ENCODE measurements around the gene C6orf58. TPM values are rescaled to one million over a fixed set of nuclear protein-coding genes. Genes with fewer than 3 reads are reported as not detected.

Gene C6orf58
- polyA plus RNA-seq, 1 donor from 2014 or later, result 0.97 TPM

GRCh38 chr6:127554435-127555006 is 22.5 kb upstream of the C6orf58 start:
- Histone ChIP-seq H3K27ac (ENCODE audit: low read length) (no peak overlapping the region), H3K27me3 (ENCODE audit: insufficient read depth, low read depth, low read length) (no peaks in the 10 kb centered on the region), H3K9me2 (ENCODE audit: insufficient read depth, low read length) (no peaks in the 10 kb centered on the region), H3K36me3 (ENCODE audit: insufficient read depth, low read length) (no peaks in the 10 kb centered on the region), H3K9me3 (ENCODE audit: low read length) (no peaks in the 10 kb centered on the region), H4K20me1 (ENCODE audit: insufficient read depth) (no peaks in the 10 kb centered on the region), H3K79me2 (replicated peaks; ENCODE audit: insufficient read depth, low read length) (no peaks in the 10 kb centered on the region), H3K4me2 (ENCODE audit: low read length) (no peak overlapping the region), H3K9ac (ENCODE audit: low read length) (no peak overlapping the region), H3F3A (ENCODE audit: insufficient read depth, low read length, poor library complexity, severe bottlenecking) (no peaks in the 10 kb centered on the region), H2AFZ (ENCODE audit: low read depth, low read length) (no peak overlapping the region), H3K4me3 (ENCODE audit: low read length) (no peak overlapping the region)
- TF ChIP-seq CTCF (IDR thresholded peaks at IDR 0.05; ENCODE audit: poor library complexity, severe bottlenecking), result peak; percentile 49
- TF ChIP-seq EZH2 (IDR thresholded peaks at IDR 0.05; ENCODE audit: borderline replicate concordance, insufficient read depth, low read length, poor library complexity, severe bottlenecking), result no peak
- TF ChIP-seq RAD21 (conservative IDR thresholded peaks at IDR 0.05), result peak; percentile 53
- TF ChIP-seq SMC3 (conservative IDR thresholded peaks at IDR 0.05; ENCODE audit: poor library complexity), result peak; percentile 39

- no peak overlapping the region for H2AFZ ChIP-seq (ENCODE audit: low read depth, low read length)
- H3K36me3 ChIP-seq (ENCODE audit: insufficient read depth, low read length), result no peaks in the 10 kb centered on the region
- no peak overlapping the region for H3K27ac ChIP-seq (ENCODE audit: low read length)
- TF ChIP-seq RAD21 (conservative IDR thresholded peaks at IDR 0.05), result no peak
- no peak for TF ChIP-seq REST (IDR thresholded peaks at IDR 0.05; ENCODE audit: borderline replicate concordance)
- TF ChIP-seq EZH2 (IDR thresholded peaks at IDR 0.05; ENCODE audit: borderline replicate concordance, insufficient read depth, low read length, poor library complexity, severe bottlenecking), result no peak
- TF ChIP-seq SMC3 (conservative IDR thresholded peaks at IDR 0.05; ENCODE audit: poor library complexity), result no peak
- TF ChIP-seq POLR2AphosphoS5 (IDR thresholded peaks at IDR 0.05), result no peak
- no peak for TF ChIP-seq MXI1 (conservative IDR thresholded peaks at IDR 0.05; ENCODE audit: poor library complexity, severe bottlenecking)
- TF ChIP-seq CTCF (IDR thresholded peaks at IDR 0.05; ENCODE audit: poor library complexity, severe bottlenecking), result no peak
- no peak for TF ChIP-seq TAF1 (IDR thresholded peaks at IDR 0.05; ENCODE audit: low read depth)
- TF ChIP-seq EP300 (conservative IDR thresholded peaks at IDR 0.05; ENCODE audit: poor library complexity, severe bottlenecking), result no peak
- H3K79me2 ChIP-seq (replicated peaks; ENCODE audit: insufficient read depth, low read length), result no peaks in the 10 kb centered on the region
- H4K20me1 ChIP-seq (ENCODE audit: insufficient read depth), result no peaks in the 10 kb centered on the region
- H3K4me3 ChIP-seq (ENCODE audit: low read length), result no peak overlapping the region
- H3K9me3 ChIP-seq (ENCODE audit: low read length), result no peaks in the 10 kb centered on the region
- no peak overlapping the region for H3K4me2 ChIP-seq (ENCODE audit: low read length)
- no peaks in the 10 kb centered on the region for H3K27me3 ChIP-seq (ENCODE audit: insufficient read depth, low read depth, low read length)
- H3K9me2 ChIP-seq (ENCODE audit: insufficient read depth, low read length), result no peaks in the 10 kb centered on the region
- H3F3A ChIP-seq (ENCODE audit: insufficient read depth, low read length, poor library complexity, severe bottlenecking), result no peaks in the 10 kb centered on the region
- no peak overlapping the region for H3K9ac ChIP-seq (ENCODE audit: low read length)
Measured at GRCh38 chr6:127561660-127562059, 15.3 kb upstream of the C6orf58 start.
